Urinary bladder (tissue), 2 donors: ENCODE data around the gene RIOK3. TPM values are rescaled to one million over a fixed set of nuclear protein-coding genes. Genes with fewer than 3 reads are reported as not detected.

Experiments used
- polyA plus RNA-seq: library from polyadenylated mRNA; stranded (reverse); fragments of 200-250 nt; gene quantifications from one replicate; pipeline ENCODE4 v1.2.3, GENCODE V29; 2013
- small RNA-seq: library from RNA; depleted of rRNA; stranded (forward); fragments of <200 nt; gene quantifications from one replicate; pipeline ENCODE3, GENCODE V24; 2014
- total RNA-seq: library from RNA; depleted of rRNA; stranded (reverse); fragments of >200 nt; gene quantifications from one replicate; pipeline ENCODE4 v1.2.3, GENCODE V29; 2014
- donor health status: healthy.

RIOK3 gene
- total and polyA plus RNA-seq, 2 donors = 43.4 to 74.9 TPM

Small RNA genes lying within 50 kb of the gene (small RNA-seq; reads per million reads assigned to genes)
- not detected for gene AC026634.1
- gene RF00019 = not detected

Other genes starting within 250 kb of the RIOK3 start
- gene RMC1, start 50.2 kb downstream of the RIOK3 start, total RNA-seq = 16.8 TPM
- gene RMC1, start 50.2 kb downstream of the RIOK3 start, polyA plus RNA-seq = 24.4 TPM
- gene NPC1, start 133.2 kb downstream of the RIOK3 start, total RNA-seq = 30.5 TPM
- gene NPC1, start 133.2 kb downstream of the RIOK3 start, polyA plus RNA-seq = 29.8 TPM
- 11.7 TPM for gene ANKRD29, start 209.6 kb downstream of the RIOK3 start, total RNA-seq
- 13.6 TPM for gene ANKRD29, start 209.6 kb downstream of the RIOK3 start, polyA plus RNA-seq
- 32.3 TPM for gene LAMA3, start 236.2 kb downstream of the RIOK3 start, total RNA-seq
- 10.4 TPM for gene LAMA3, start 236.2 kb downstream of the RIOK3 start, polyA plus RNA-seq